CD4-positive, alpha-beta T cell treated with Interleukin-6 for 4 hours (primary cell): ENCODE results near the gene ZFYVE28.

Experiments used
- DNase-seq: peaks from one replicate; pipeline ENCODE4 v3.0.0-alpha.2; 2020; ENCODE audit warnings: mixed read lengths

The ZFYVE28 gene

GRCh38 chr4:2350982-2351381 is 67.5 kb downstream of the ZFYVE28 start:
- no peak for DNase-seq

GRCh38 chr4:2348786-2349185 is 69.7 kb downstream of the ZFYVE28 start:
- DNase-seq = no peak

GRCh38 chr4:2347190-2347589 is 71.3 kb downstream of the ZFYVE28 start:
- no peak for DNase-seq

- no peak for DNase-seq
These were observed 75.0 kb downstream of the ZFYVE28 start for GRCh38 chr4:2343476-2343875.

- DNase-seq = no peak
These were observed 76.4 kb downstream of the ZFYVE28 start for GRCh38 chr4:2341911-2342652.

GRCh38 chr4:2341261-2341841 is 77.1 kb downstream of the ZFYVE28 start:
- DNase-seq = no peak

GRCh38 chr4:2340272-2341061 is 78.0 kb downstream of the ZFYVE28 start:
- no peak for DNase-seq

GRCh38 chr4:2339458-2340271 is 78.8 kb downstream of the ZFYVE28 start:
- no peak for DNase-seq

GRCh38 chr4:2338754-2339457 is 79.5 kb downstream of the ZFYVE28 start:
- no peak for DNase-seq

GRCh38 chr4:2337896-2338295 is 80.5 kb downstream of the ZFYVE28 start:
- DNase-seq = no peak

- DNase-seq = no peak
These were observed 81.2 kb downstream of the ZFYVE28 start for GRCh38 chr4:2337131-2337723.

- no peak for DNase-seq
These were observed 81.8 kb downstream of the ZFYVE28 start for GRCh38 chr4:2336659-2337058.

- no peak for DNase-seq
These were observed 82.7 kb downstream of the ZFYVE28 start for GRCh38 chr4:2335729-2336101.

- DNase-seq = no peak
These were observed 83.4 kb downstream of the ZFYVE28 start for GRCh38 chr4:2334826-2335728.

GRCh38 chr4:2333916-2334644 is 84.4 kb downstream of the ZFYVE28 start:
- DNase-seq = no peak

- DNase-seq = no peak
These were observed 85.0 kb downstream of the ZFYVE28 start for GRCh38 chr4:2333356-2333841.

GRCh38 chr4:2332976-2333319 is 85.5 kb downstream of the ZFYVE28 start:
- no peak for DNase-seq

- no peak for DNase-seq
These were observed 86.1 kb downstream of the ZFYVE28 start for GRCh38 chr4:2332201-2332975.

- no peak for DNase-seq
These were observed 86.8 kb downstream of the ZFYVE28 start for GRCh38 chr4:2331519-2332200.
